ENCODE results near the gene BLOC1S5. TPM values are rescaled to one million over a fixed set of nuclear protein-coding genes. Genes with fewer than 3 reads are reported as not detected.

BLOC1S5 gene
- total and polyA plus RNA-seq, 2 of the 13 experiments (the other 11 are each of a cell fraction or from before 2014, with no cell fraction given) = 10.5 to 41.5 TPM

- TF ChIP-seq ZNF503 (CRISPR knock-in tag; IDR thresholded peaks at IDR 0.05) = peak; percentile 35; the same call in 1 of the 2 replicates
- TF ChIP-seq DRAP1 (CRISPR knock-in tag; IDR thresholded peaks at IDR 0.05) = peak; percentile 57; the same call in 1 of the 2 replicates
- no peak for TF ChIP-seq ATF1 (CRISPR knock-in tag; IDR thresholded peaks at IDR 0.05)
- no peak for TF ChIP-seq EZH2 (conservative IDR thresholded peaks at IDR 0.05; ENCODE audit: low read depth, low read length)
- no peak for TF ChIP-seq SOX6 (IDR thresholded peaks at IDR 0.05)
- peak; percentile 6; the same call in 1 of the 2 replicates for TF ChIP-seq SOX6 (CRISPR knock-in tag; IDR thresholded peaks at IDR 0.05)
- TF ChIP-seq ASH2L (IDR thresholded peaks at IDR 0.05; ENCODE audit: insufficient read length, low read depth, low read length) = peak; percentile 38
- peak in 1 of 2 experiments; percentile 67; a peak in 2 of 4 replicates for TF ChIP-seq NR2F1 (CRISPR knock-in tag; IDR thresholded peaks at IDR 0.05)
- TF ChIP-seq NCOA2 (CRISPR knock-in tag; IDR thresholded peaks at IDR 0.05) = peak; percentile 31
- TF ChIP-seq ZNF772 (CRISPR knock-in tag; IDR thresholded peaks at IDR 0.05) = peak; percentile 38; the same call in 1 of the 2 replicates
- TF ChIP-seq ATM (IDR thresholded peaks at IDR 0.05; ENCODE audit: borderline replicate concordance) = no peak
- peak; percentile 88 for TF ChIP-seq MAFF (IDR thresholded peaks at IDR 0.05; ENCODE audit: low read depth, low read length)
- TF ChIP-seq HMG20B (CRISPR knock-in tag; conservative IDR thresholded peaks at IDR 0.05) = 0 out of 2 replicates have a peak, but pooled peaks have one; percentile 52
- TF ChIP-seq NR2F6 (IDR thresholded peaks at IDR 0.05) = peak; percentile 63
- TF ChIP-seq NR2F6 (CRISPR knock-in tag; IDR thresholded peaks at IDR 0.05) = peak; percentile 87
- no peak for TF ChIP-seq ZNF414 (CRISPR knock-in tag; IDR thresholded peaks at IDR 0.05)
- 0 out of 2 replicates have a peak, but pooled peaks have one; percentile 23 for TF ChIP-seq ZNF317 (CRISPR knock-in tag; IDR thresholded peaks at IDR 0.05)
- TF ChIP-seq ZNF777 (CRISPR knock-in tag; IDR thresholded peaks at IDR 0.05) = no peak
- peak in 1 of 2 experiments; percentile 61; a peak in 2 of 4 replicates for TF ChIP-seq EP300 (IDR thresholded peaks at IDR 0.05; ENCODE audit: low read depth in 2 of 2, low read length in 2 of 2)
- peak; percentile 85 for TF ChIP-seq EP300 (CRISPR knock-in tag; IDR thresholded peaks at IDR 0.05; ENCODE audit: borderline replicate concordance)
- TF ChIP-seq, protein P1, sequence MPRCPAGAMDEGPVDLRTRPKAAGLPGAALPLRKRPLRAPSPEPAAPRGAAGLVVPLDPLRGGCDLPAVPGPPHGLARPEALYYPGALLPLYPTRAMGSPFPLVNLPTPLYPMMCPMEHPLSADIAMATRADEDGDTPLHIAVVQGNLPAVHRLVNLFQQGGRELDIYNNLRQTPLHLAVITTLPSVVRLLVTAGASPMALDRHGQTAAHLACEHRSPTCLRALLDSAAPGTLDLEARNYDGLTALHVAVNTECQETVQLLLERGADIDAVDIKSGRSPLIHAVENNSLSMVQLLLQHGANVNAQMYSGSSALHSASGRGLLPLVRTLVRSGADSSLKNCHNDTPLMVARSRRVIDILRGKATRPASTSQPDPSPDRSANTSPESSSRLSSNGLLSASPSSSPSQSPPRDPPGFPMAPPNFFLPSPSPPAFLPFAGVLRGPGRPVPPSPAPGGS (CRISPR knock-in tag; IDR thresholded peaks at IDR 0.05) = no peak
- TF ChIP-seq IKZF5 (CRISPR knock-in tag; IDR thresholded peaks at IDR 0.05) = 0 out of 2 replicates have a peak, but pooled peaks have one; percentile 30
- peak; percentile 23; the same call in 1 of the 2 replicates for TF ChIP-seq ZNF788 (CRISPR knock-in tag; IDR thresholded peaks at IDR 0.05; ENCODE audit: borderline replicate concordance)
- TF ChIP-seq GATAD2A (CRISPR knock-in tag; IDR thresholded peaks at IDR 0.05) = peak; percentile 83
- peak; percentile 79 for TF ChIP-seq KDM2A (CRISPR knock-in tag; IDR thresholded peaks at IDR 0.05; ENCODE audit: borderline replicate concordance, low read depth)
- TF ChIP-seq NFE2L2 (IDR thresholded peaks at IDR 0.05; ENCODE audit: low read length) = peak; percentile 82
- peak; percentile 53; the same call in 1 of the 2 replicates for TF ChIP-seq CBX5 (CRISPR knock-in tag; IDR thresholded peaks at IDR 0.05; ENCODE audit: borderline replicate concordance)
Measured at GRCh38 chr6:8108031-8108660, 44.0 kb upstream of the BLOC1S5 start (continued).
